ENCODE measurements around the gene PET117.
A peak's percentile ranks its signal among the peaks of the same experiment; 100 is the strongest.
"Not testable (repeated sequence)": the region's sequence is repeated elsewhere in the genome, so short reads cannot be mapped to it uniquely, and the experiment has no call there.

The PET117 gene

DNA sequence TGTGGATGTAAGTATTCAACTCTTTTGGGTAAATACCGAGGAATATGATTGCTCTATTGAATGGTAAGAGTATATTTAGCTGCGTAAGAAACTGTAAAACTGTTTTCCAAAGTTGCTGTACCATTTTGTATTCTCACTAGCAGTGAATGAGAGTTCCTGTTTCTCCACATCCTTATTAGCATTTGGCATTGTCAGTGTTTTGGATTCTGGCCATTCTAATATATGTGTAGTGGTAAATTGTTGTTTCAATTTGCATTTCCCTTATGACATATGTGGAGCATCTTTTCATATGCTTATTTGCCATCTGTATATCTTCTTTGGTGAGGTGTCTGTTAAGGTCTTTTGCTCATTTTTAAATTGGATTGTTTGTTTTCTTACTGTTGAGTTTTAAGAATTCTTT, 29.3 kb upstream of the PET117 start:
- Histone ChIP-seq H3K4me3 (replicated peaks; ENCODE audit: insufficient read depth, low read length) (no peak overlapping the region), H3K27me3 (ENCODE audit: insufficient read depth, poor library complexity, severe bottlenecking) (no peaks in the 10 kb centered on the region), H3K27ac (replicated peaks) (no peak overlapping the region)
- no peak for TF ChIP-seq SPI1 (IDR thresholded peaks at IDR 0.05; ENCODE audit: borderline replicate concordance, low read depth)
- TF ChIP-seq, protein P1, sequence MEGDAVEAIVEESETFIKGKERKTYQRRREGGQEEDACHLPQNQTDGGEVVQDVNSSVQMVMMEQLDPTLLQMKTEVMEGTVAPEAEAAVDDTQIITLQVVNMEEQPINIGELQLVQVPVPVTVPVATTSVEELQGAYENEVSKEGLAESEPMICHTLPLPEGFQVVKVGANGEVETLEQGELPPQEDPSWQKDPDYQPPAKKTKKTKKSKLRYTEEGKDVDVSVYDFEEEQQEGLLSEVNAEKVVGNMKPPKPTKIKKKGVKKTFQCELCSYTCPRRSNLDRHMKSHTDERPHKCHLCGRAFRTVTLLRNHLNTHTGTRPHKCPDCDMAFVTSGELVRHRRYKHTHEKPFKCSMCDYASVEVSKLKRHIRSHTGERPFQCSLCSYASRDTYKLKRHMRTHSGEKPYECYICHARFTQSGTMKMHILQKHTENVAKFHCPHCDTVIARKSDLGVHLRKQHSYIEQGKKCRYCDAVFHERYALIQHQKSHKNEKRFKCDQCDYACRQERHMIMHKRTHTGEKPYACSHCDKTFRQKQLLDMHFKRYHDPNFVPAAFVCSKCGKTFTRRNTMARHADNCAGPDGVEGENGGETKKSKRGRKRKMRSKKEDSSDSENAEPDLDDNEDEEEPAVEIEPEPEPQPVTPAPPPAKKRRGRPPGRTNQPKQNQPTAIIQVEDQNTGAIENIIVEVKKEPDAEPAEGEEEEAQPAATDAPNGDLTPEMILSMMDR (IDR thresholded peaks at IDR 0.05; ENCODE audit: insufficient read depth, low read length) = no peak
- DNase-seq (ENCODE audit: low read depth in 1 of 2, low spot score in 1 of 2) = no peak

GRCh38 chr20:18128574-18128973, 9.1 kb upstream of the PET117 start:
- H3K27ac ChIP-seq (replicated peaks); H3K27me3 ChIP-seq (ENCODE audit: insufficient read depth, poor library complexity, severe bottlenecking); H3K4me3 ChIP-seq (replicated peaks; ENCODE audit: insufficient read depth, low read length): not testable (repeated sequence)
- DNase-seq (ENCODE audit: low read depth in 1 of 2, low spot score in 1 of 2) = peak; percentile 36 to 52
- peak; percentile 76; the same call in 1 of the 2 replicates for TF ChIP-seq SPI1 (IDR thresholded peaks at IDR 0.05; ENCODE audit: borderline replicate concordance, low read depth)

- no peak for TF ChIP-seq REST (IDR thresholded peaks at IDR 0.05; ENCODE audit: insufficient replicate concordance, low read depth)
- TF ChIP-seq, protein P1 (IDR thresholded peaks at IDR 0.05; ENCODE audit: insufficient read depth, low read length) = no peak
- no peak for TF ChIP-seq SPI1 (IDR thresholded peaks at IDR 0.05; ENCODE audit: borderline replicate concordance, low read depth)
- TF ChIP-seq GABPA (IDR thresholded peaks at IDR 0.05; ENCODE audit: low read depth) = no peak
- TF ChIP-seq POLR2AphosphoS5 (IDR thresholded peaks at IDR 0.05; ENCODE audit: low read depth) = no peak
- no peak for DNase-seq (ENCODE audit: low read depth in 1 of 2, low spot score in 1 of 2)
- Histone ChIP-seq H3K4me3 (replicated peaks; ENCODE audit: insufficient read depth, low read length) (no peak overlapping the region), H3K27me3 (ENCODE audit: insufficient read depth, poor library complexity, severe bottlenecking) (no peaks in the 10 kb centered on the region), H3K27ac (replicated peaks) (no peak overlapping the region)
These were observed 5.0 kb upstream of the PET117 start for GRCh38 chr20:18132663-18133062.

DNA sequence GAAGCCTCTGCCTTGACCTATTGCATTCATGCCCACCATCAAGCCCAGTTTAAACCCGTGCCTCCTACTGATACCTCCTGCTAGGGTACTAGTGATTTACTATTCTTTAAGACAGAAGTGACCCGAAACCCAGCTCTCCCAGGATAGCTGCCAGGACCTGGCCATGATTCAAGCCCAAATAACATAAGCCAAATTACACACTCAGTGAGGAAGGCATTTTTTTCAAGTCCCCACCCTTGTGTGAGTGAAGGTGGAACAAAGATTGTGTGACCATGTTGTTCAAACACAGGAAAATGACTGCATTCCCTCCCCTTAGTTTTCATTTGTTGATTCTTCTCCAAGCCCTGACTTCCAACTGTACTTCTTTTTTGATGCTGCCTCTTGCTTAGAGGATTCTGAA, 3.7 kb upstream of the PET117 start:
- TF ChIP-seq REST (IDR thresholded peaks at IDR 0.05; ENCODE audit: insufficient replicate concordance, low read depth) (no peak), GABPA (IDR thresholded peaks at IDR 0.05; ENCODE audit: low read depth) (no peak), POLR2AphosphoS5 (IDR thresholded peaks at IDR 0.05; ENCODE audit: low read depth) (no peak), SPI1 (IDR thresholded peaks at IDR 0.05; ENCODE audit: borderline replicate concordance, low read depth) (no peak)
- TF ChIP-seq, protein P1 (IDR thresholded peaks at IDR 0.05; ENCODE audit: insufficient read depth, low read length) = no peak
- Histone ChIP-seq H3K27ac (replicated peaks) (no peak overlapping the region), H3K27me3 (ENCODE audit: insufficient read depth, poor library complexity, severe bottlenecking) (no peaks in the 10 kb centered on the region), H3K4me3 (replicated peaks; ENCODE audit: insufficient read depth, low read length) (no peak overlapping the region)
- no peak for DNase-seq (ENCODE audit: low read depth in 1 of 2, low spot score in 1 of 2)
